ENCODE measurements around the gene ATP11C.

- TF ChIP-seq CTCF (IDR thresholded peaks at IDR 0.05 in 2 of 3, conservative IDR thresholded peaks at IDR 0.05 in 1 of 3; ENCODE audit: borderline replicate concordance in 1 of 3, insufficient read depth in 1 of 3, low read depth in 2 of 3, low read length in 2 of 3): no peak
- no peak for TF ChIP-seq EGR1 (IDR thresholded peaks at IDR 0.05; ENCODE audit: low read depth)
- no peak for TF ChIP-seq POLR2AphosphoS5 (IDR thresholded peaks at IDR 0.05; ENCODE audit: low read depth, low read length)
- no peak for TF ChIP-seq REST (IDR thresholded peaks at IDR 0.05; ENCODE audit: low read depth)
- TF ChIP-seq EZH2phosphoT487 (IDR thresholded peaks at IDR 0.05; ENCODE audit: borderline replicate concordance): no peak
- no peak for TF ChIP-seq ZBTB33 (IDR thresholded peaks at IDR 0.05; ENCODE audit: extremely low read depth, insufficient replicate concordance, low read length)
- TF ChIP-seq POLR2A (IDR thresholded peaks at IDR 0.05; ENCODE audit: borderline replicate concordance, extremely low read depth, insufficient read depth, insufficient read length): no peak
- TF ChIP-seq SRF (IDR thresholded peaks at IDR 0.05; ENCODE audit: low read depth): no peak
- TF ChIP-seq EZH2 (IDR thresholded peaks at IDR 0.05): no peak
Observed at GRCh38 chrX:139898334-139898733, 34.5 kb downstream of the ATP11C start.

Measured in HCT116 (cell line).